ENCODE measurements around the gene AMZ1.

Gene AMZ1

GRCh38 chr7:2687881-2688318, at the start of gene AMZ1:
Gene AMZ1, plus strand, starts transcription at chr7:2688202. Its CDS starts 12,250 bp downstream, at chr7:2700452.
- no peak for DNase-seq (ENCODE audit: low read depth in 2 of 2)

GRCh38 chr7:2638224-2638991, 49.6 kb upstream of the AMZ1 start:
- DNase-seq (ENCODE audit: low read depth in 2 of 2): no peak

- DNase-seq (ENCODE audit: low read depth in 2 of 2): no peak
Measured at GRCh38 chr7:2639181-2639681, 48.8 kb upstream of the AMZ1 start.

GRCh38 chr7:2639695-2640481, 48.1 kb upstream of the AMZ1 start:
- DNase-seq (ENCODE audit: low read depth in 2 of 2): no peak

- no peak for DNase-seq (ENCODE audit: low read depth in 2 of 2)
Measured at GRCh38 chr7:2640482-2640830, 47.5 kb upstream of the AMZ1 start.

- DNase-seq (ENCODE audit: low read depth in 2 of 2): no peak
Measured at GRCh38 chr7:2640846-2641316, 47.1 kb upstream of the AMZ1 start.

- no peak for DNase-seq (ENCODE audit: low read depth in 2 of 2)
Measured at GRCh38 chr7:2641406-2642393, 46.3 kb upstream of the AMZ1 start.

- DNase-seq (ENCODE audit: low read depth in 2 of 2): no peak
Measured at GRCh38 chr7:2643386-2644219, 44.4 kb upstream of the AMZ1 start.

- no peak for DNase-seq (ENCODE audit: low read depth in 2 of 2)
Measured at GRCh38 chr7:2644220-2644561, 43.8 kb upstream of the AMZ1 start.

GRCh38 chr7:2644562-2645273, 43.3 kb upstream of the AMZ1 start:
- no peak for DNase-seq (ENCODE audit: low read depth in 2 of 2)

GRCh38 chr7:2645274-2645868, 42.6 kb upstream of the AMZ1 start:
- DNase-seq (ENCODE audit: low read depth in 2 of 2): no peak

GRCh38 chr7:2646336-2646679, 41.7 kb upstream of the AMZ1 start:
- DNase-seq (ENCODE audit: low read depth in 2 of 2): no peak

GRCh38 chr7:2646680-2647571, 41.1 kb upstream of the AMZ1 start:
- no peak for DNase-seq (ENCODE audit: low read depth in 2 of 2)

GRCh38 chr7:2647594-2648172, 40.3 kb upstream of the AMZ1 start:
- no peak for DNase-seq (ENCODE audit: low read depth in 2 of 2)

GRCh38 chr7:2649139-2649838, 38.7 kb upstream of the AMZ1 start:
- DNase-seq (ENCODE audit: low read depth in 2 of 2): no peak

GRCh38 chr7:2649991-2650390, 38.0 kb upstream of the AMZ1 start:
- DNase-seq (ENCODE audit: low read depth in 2 of 2): no peak

- no peak for DNase-seq (ENCODE audit: low read depth in 2 of 2)
Measured at GRCh38 chr7:2650451-2650850, 37.6 kb upstream of the AMZ1 start.

- no peak for DNase-seq (ENCODE audit: low read depth in 2 of 2)
Measured at GRCh38 chr7:2651336-2651735, 36.7 kb upstream of the AMZ1 start.

All from stimulated activated CD8-positive, alpha-beta memory T cell treated with anti-CD3 and anti-CD28 coated beads, Interleukin-7, amount 100 ng/mL, for 4 hours (primary cell).